Right lobe of liver (tissue), 6 donors: ENCODE results near the gene CNTLN. TPM values are rescaled to one million over a fixed set of nuclear protein-coding genes. Genes with fewer than 3 reads are reported as not detected.
"Not testable (repeated sequence)": the region's sequence is repeated elsewhere in the genome, so short reads cannot be mapped to it uniquely, and the experiment has no call there.

Source experiments
- ATAC-seq, 4 donors: fragments of 200-7000 bp; cut with Tn5 transposase; one replicate each; pipeline ENCODE4 v1.9.1; 2020; ENCODE audit warnings: mild to moderate bottlenecking in 4 of 4, moderate library complexity in 4 of 4
- DNase-seq, 3 donors: peaks; one replicate each; pipeline ENCODE4 v3.0.0-alpha.2; 2020
- H3K27ac ChIP-seq, 3 donors: fragments of 200-600 bp; one replicate each; pipeline ENCODE4 v1.8.0; 2022
- H3K27me3 ChIP-seq, 2 donors: fragments of 200-600 bp; one replicate each; pipeline ENCODE4 v1.8.0; 2022
- H3K36me3 ChIP-seq, 4 donors: fragments of 200-600 bp; sonication (generic) in 1 of 4; one replicate each; pipeline versions ENCODE4 v1.5.1 to v1.8.0; 2017 to 2022; ENCODE audit warnings: control low read depth in 1 of 4
- H3K4me1 ChIP-seq, 4 donors: fragments of 200-600 bp; sonication (generic) in 1 of 4; one replicate each; pipeline versions ENCODE4 v1.5.1 to v1.8.0; 2017 to 2022; ENCODE audit warnings: control low read depth in 1 of 4
- H3K4me3 ChIP-seq, 3 donors: fragments of 200-600 bp; one replicate each; pipeline ENCODE4 v1.8.0; 2022
- H3K9me3 ChIP-seq, 4 donors: fragments of 200-600 bp; sonication (generic) in 1 of 4; one replicate each; pipeline versions ENCODE4 v1.5.1 to v1.8.0; 2017 to 2022; ENCODE audit warnings: control low read depth in 1 of 4
- CTCF ChIP-seq, 4 donors: fragments of 200-600 bp in 3 of 4; fragments of 450-650 bp in 1 of 4; IDR thresholded peaks; one replicate each; pipeline versions ENCODE4 v1.5.1 to v1.8.0; 2016 to 2022; ENCODE audit warnings: antibody characterized with exemption in 4 of 4, mild to moderate bottlenecking in 2 of 4
- POLR2A ChIP-seq: fragments of 450-650 bp; IDR thresholded peaks from one replicate; pipeline ENCODE4 v1.6.1; 2017; ENCODE audit warnings: antibody characterized with exemption, mild to moderate bottlenecking
- WGBS: methylation state at CpG from one replicate; pipeline ENCODE4 v1.1.6; 2018; ENCODE audit warnings: low coverage, low lambda C conversion rate; ENCODE audit not compliant: insufficient coverage; ENCODE audit errors: missing lambda C conversion rate; 5-methylcytosine and 5-hydroxymethylcytosine counted together
- intact Hi-C, 2 donors: fragments of 100-400 bp; cut with DNase I; formaldehyde crosslinking; loops; one replicate each; pipeline versions ENCODE4 v1.11.2 to v1.14.1; 2022
- total RNA-seq, 6 experiments: library from RNA; depleted of rRNA in 2 of 6; stranded (reverse); fragments of >200 nt in 2 of 6; fragmentation: NEBNext Ultra II Directional in 3 of 6; extraction: Animal tissue kit (Norgen Biotek cat#: 25700) in 3 of 6; gene quantifications; one replicate each; pipeline versions ENCODE4 v1.1.0 to v1.2.4, GENCODE V29; 2016 to 2023
- donor health status: DM: no; HTN: yes; CAD: no.
- donor health status: DM: no; HTN: no; CAD: no.
- donor health status: DM: no; HTN: no; CAD: no.
- donor health status: DM: no; HTN: yes; CAD: no.
- donor health status: DM: no; HTN: yes; CAD: no.

The CNTLN gene
- total RNA-seq, 6 experiments from 2014 or later, result 7.4 to 10.3 (median 9.5) TPM

GRCh38 chr9:17425384-17425783, 290.5 kb downstream of the CNTLN start:
- Histone ChIP-seq H3K27ac (no peak overlapping the region), H3K36me3 (no peaks in the 10 kb centered on the region), H3K4me1 (peaks cover 0 to 16% (median 5%) of the 10 kb centered on the region in 4 donors), H3K9me3 (no peaks in the 10 kb centered on the region), H3K4me3 (no peak overlapping the region), H3K27me3 (no peaks in the 10 kb centered on the region)
- DNase-seq (no peak), ATAC-seq (no peak)
- no peak for TF ChIP-seq CTCF (IDR thresholded peaks at IDR 0.05)
- TF ChIP-seq POLR2A, result no peak
- intact Hi-C loops, result no loop called here
- 71% methylated on average over 2 of the region's 2 CpGs for WGBS

- intact Hi-C loops, result no loop called here
- no peaks in the 10 kb centered on the region for H3K9me3 ChIP-seq
- peaks cover 0 to 11% (median 0%) of the 10 kb centered on the region in 4 donors for H3K4me1 ChIP-seq
- H3K27ac ChIP-seq, result no peak overlapping the region
- H3K4me3 ChIP-seq, result no peak overlapping the region
- H3K36me3 ChIP-seq, result no peaks in the 10 kb centered on the region
- 85% methylated on average over 6 of the region's 6 CpGs for WGBS
- TF ChIP-seq POLR2A (no peak), CTCF (IDR thresholded peaks at IDR 0.05) (no peak)
- ATAC-seq (no peak), DNase-seq (no peak)
- no peaks in the 10 kb centered on the region for H3K27me3 ChIP-seq
Observed at GRCh38 chr9:17433526-17433925, 298.7 kb downstream of the CNTLN start.

- WGBS, result 22% methylated on average over 7 of the region's 7 CpGs
- no peaks in the 10 kb centered on the region for H3K27me3 ChIP-seq
- H3K27ac ChIP-seq, result no peak overlapping the region
- TF ChIP-seq CTCF (IDR thresholded peaks at IDR 0.05) (no peak), POLR2A (no peak)
- ATAC-seq (peak; percentile 88 to 98 (median 96)), DNase-seq (peak in 1 of 3 donors; percentile 49)
- H3K36me3 ChIP-seq, result peaks cover 0 to 2% (median 0%) of the 10 kb centered on the region in 4 donors
- no peak overlapping the region for H3K4me3 ChIP-seq
- intact Hi-C loops, result no loop called here
- H3K4me1 ChIP-seq, result peaks cover 0 to 11% (median 0%) of the 10 kb centered on the region in 4 donors
- no peaks in the 10 kb centered on the region for H3K9me3 ChIP-seq
Observed at GRCh38 chr9:17436854-17437253, 302.0 kb downstream of the CNTLN start.

DNA sequence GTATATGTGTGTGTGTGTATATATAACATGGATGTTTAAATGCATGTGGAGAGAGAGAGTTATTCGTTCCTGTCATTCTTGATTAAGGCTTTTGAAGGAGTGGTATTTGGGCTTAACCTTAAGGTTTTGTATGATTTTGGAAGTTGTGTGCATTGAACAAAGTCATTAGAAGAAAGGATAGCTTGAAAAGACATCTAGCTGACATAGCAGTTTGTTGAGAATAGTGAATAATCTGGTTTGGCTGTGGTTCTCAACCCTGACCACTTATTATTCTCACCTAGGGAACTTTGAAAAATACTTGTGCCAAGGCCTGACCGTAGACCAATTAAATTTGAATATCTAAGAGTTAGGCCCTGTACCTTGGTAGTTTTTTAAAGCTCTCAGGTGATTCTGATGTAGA, 303.0 kb downstream of the CNTLN start:
- no peaks in the 10 kb centered on the region for H3K9me3 ChIP-seq
- DNase-seq, result no peak
- no peak overlapping the region for H3K27ac ChIP-seq
- 86% methylated on average over 2 of the region's 2 CpGs for WGBS
- H3K27me3 ChIP-seq, result no peaks in the 10 kb centered on the region
- peaks cover 0 to 2% (median 0%) of the 10 kb centered on the region in 4 donors for H3K36me3 ChIP-seq
- no peak for ATAC-seq
- TF ChIP-seq POLR2A (no peak), CTCF (IDR thresholded peaks at IDR 0.05) (no peak)
- H3K4me1 ChIP-seq, result peaks cover 0 to 11% (median 0%) of the 10 kb centered on the region in 4 donors
- H3K4me3 ChIP-seq, result no peak overlapping the region
- intact Hi-C loops, result no loop called here

DNA sequence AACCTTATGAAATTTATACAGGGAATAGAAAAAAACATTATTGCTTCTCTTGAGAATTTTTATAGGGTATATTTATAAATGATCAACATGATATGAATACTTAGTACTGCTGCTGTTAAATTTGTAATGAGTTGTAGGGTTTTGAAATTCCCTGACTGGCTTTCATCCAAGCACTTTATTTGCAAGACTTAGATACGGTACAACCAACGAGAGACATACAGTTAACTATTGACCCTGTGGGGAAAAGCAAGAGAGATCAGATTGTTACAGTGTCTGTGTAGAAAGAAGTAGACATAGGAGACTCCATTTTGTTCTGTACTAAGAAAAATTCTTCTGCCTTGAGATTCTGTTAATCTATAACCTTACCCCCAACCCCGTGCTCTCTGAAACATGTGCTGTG, 310.3 kb downstream of the CNTLN start:
- peak; percentile 82 to 96 (median 90) for ATAC-seq
- H3K4me3 ChIP-seq, intact Hi-C loops, DNase-seq, H3K27ac ChIP-seq, H3K27me3 ChIP-seq, H3K4me1 ChIP-seq, H3K36me3 ChIP-seq, H3K9me3 ChIP-seq: not testable (repeated sequence)
- WGBS, result 13% methylated on average over 2 of the region's 3 CpGs
